Breast epithelium (tissue), 4 donors: ENCODE measurements around the gene SHROOM2. TPM values are rescaled to one million over a fixed set of nuclear protein-coding genes. Genes with fewer than 3 reads are reported as not detected.

Experiments
- DNase-seq, 2 donors: peaks; one replicate each; pipeline ENCODE4 v3.0.0-alpha.2; 2019; ENCODE audit warnings: low spot score in 2 of 2
- H3K27ac ChIP-seq, 2 donors: fragments of 200-600 bp; sonication (generic) in 1 of 2; one replicate each; pipeline ENCODE4 v1.5.1; 2016 to 2019; ENCODE audit warnings: mild to moderate bottlenecking in 1 of 2
- H3K27me3 ChIP-seq, 2 donors: fragments of 200-600 bp; sonication (generic) in 1 of 2; one replicate each; pipeline versions ENCODE4 v1.5.1 to v1.6.0; 2017 to 2019; ENCODE audit warnings: control low read depth in 1 of 2, mild to moderate bottlenecking in 1 of 2
- H3K36me3 ChIP-seq: fragments of 200-600 bp; one replicate; pipeline ENCODE4 v1.5.1; 2019
- H3K4me1 ChIP-seq, 2 donors: fragments of 200-600 bp; sonication (generic); one replicate each; pipeline ENCODE4 v1.5.1; 2016 to 2019; ENCODE audit warnings: control low read depth in 1 of 2
- H3K4me3 ChIP-seq, 3 donors: fragments of 200-600 bp; sonication (generic); 1 replicate in 2 of 3; 2 replicates in 1 of 3; pipeline ENCODE4 v1.5.1; 2016 to 2019; ENCODE audit warnings: mild to moderate bottlenecking in 3 of 3, moderate library complexity in 2 of 3
- H3K9me3 ChIP-seq, 2 donors: fragments of 200-600 bp; sonication (generic) in 1 of 2; one replicate each; pipeline ENCODE4 v1.5.1; 2016 to 2019; ENCODE audit warnings: control low read depth in 1 of 2
- CTCF ChIP-seq, 3 donors: fragments of 450-650 bp; IDR thresholded peaks; one replicate each; pipeline ENCODE4 v1.5.1; 2016 to 2017; ENCODE audit warnings: antibody characterized with exemption in 3 of 3, mild to moderate bottlenecking in 3 of 3, moderate library complexity in 3 of 3
- POLR2A ChIP-seq: fragments of 450-650 bp; IDR thresholded peaks from one replicate; pipeline ENCODE4 v1.6.1; 2016; ENCODE audit warnings: antibody characterized with exemption, mild to moderate bottlenecking, moderate library complexity
- POLR2AphosphoS5 ChIP-seq, 3 donors: sonication (generic); formaldehyde crosslinking; IDR thresholded peaks; one replicate each; pipeline ENCODE4 v1.6.1; 2017; ENCODE audit warnings: antibody characterized with exemption in 3 of 3
- intact Hi-C: fragments of 100-400 bp; cut with DNase I; formaldehyde crosslinking; loops from one replicate; pipeline ENCODE4 v1.15.1; 2023; ENCODE audit warnings: low total_unique reads
- total RNA-seq, 3 donors: library from RNA; depleted of rRNA; stranded (reverse); fragments of >200 nt; gene quantifications; one replicate each; pipeline ENCODE4 v1.1.0, GENCODE V29; 2016

Gene SHROOM2
- total RNA-seq, 3 donors from 2014 or later, result 0.48 to 4.5 (median 3.9) TPM

GRCh38 chrX:9927698-9928482, 141.7 kb downstream of the SHROOM2 start:
- H3K4me1 ChIP-seq, result no peaks in the 10 kb centered on the region
- H3K9me3 ChIP-seq, result no peaks in the 10 kb centered on the region
- intact Hi-C loops, result no loop called here
- DNase-seq, result no peak
- no peak overlapping the region for H3K4me3 ChIP-seq
- H3K27me3 ChIP-seq, result peaks cover 0 to 12% of the 10 kb centered on the region in 2 donors
- H3K36me3 ChIP-seq, result no peaks in the 10 kb centered on the region
- no peak overlapping the region for H3K27ac ChIP-seq
- no peak for TF ChIP-seq POLR2A

GRCh38 chrX:9935436-9935835, 149.2 kb downstream of the SHROOM2 start:
- Histone ChIP-seq H3K27ac (no peak overlapping the region), H3K4me3 (no peak overlapping the region), H3K9me3 (no peaks in the 10 kb centered on the region), H3K36me3 (no peaks in the 10 kb centered on the region), H3K4me1 (no peaks in the 10 kb centered on the region), H3K27me3 (peaks cover 0 to 27% of the 10 kb centered on the region in 2 donors)
- no peak for DNase-seq
- TF ChIP-seq CTCF (IDR thresholded peaks at IDR 0.05) (no peak), POLR2AphosphoS5 (IDR thresholded peaks at IDR 0.05) (no peak), POLR2A (no peak)
- intact Hi-C loops, result no loop called here

- TF ChIP-seq POLR2A, result no peak
- no peak for TF ChIP-seq CTCF (IDR thresholded peaks at IDR 0.05)
- TF ChIP-seq POLR2AphosphoS5 (IDR thresholded peaks at IDR 0.05), result no peak
- no peak overlapping the region for H3K4me3 ChIP-seq
- H3K27me3 ChIP-seq, result peaks cover 0 to 22% of the 10 kb centered on the region in 2 donors
- H3K4me1 ChIP-seq, result no peaks in the 10 kb centered on the region
- no peaks in the 10 kb centered on the region for H3K36me3 ChIP-seq
- no peak for DNase-seq
- intact Hi-C loops, result no loop called here
- H3K9me3 ChIP-seq, result no peaks in the 10 kb centered on the region
- no peak overlapping the region for H3K27ac ChIP-seq
These were observed 151.5 kb downstream of the SHROOM2 start for GRCh38 chrX:9937761-9938160.

- Histone ChIP-seq H3K27me3 (peaks cover 0 to 22% of the 10 kb centered on the region in 2 donors), H3K4me3 (no peak overlapping the region), H3K27ac (no peak overlapping the region), H3K4me1 (no peaks in the 10 kb centered on the region), H3K9me3 (no peaks in the 10 kb centered on the region), H3K36me3 (no peaks in the 10 kb centered on the region)
- intact Hi-C loops, result no loop called here
- TF ChIP-seq CTCF (IDR thresholded peaks at IDR 0.05), result no peak
- TF ChIP-seq POLR2AphosphoS5 (IDR thresholded peaks at IDR 0.05), result no peak
- no peak for TF ChIP-seq POLR2A
- DNase-seq, result no peak
These were observed 152.3 kb downstream of the SHROOM2 start for GRCh38 chrX:9938516-9938915.

GRCh38 chrX:9940421-9940820, 154.2 kb downstream of the SHROOM2 start:
- no peaks in the 10 kb centered on the region for H3K36me3 ChIP-seq
- intact Hi-C loops, result no loop called here
- no peak overlapping the region for H3K27ac ChIP-seq
- H3K9me3 ChIP-seq, result no peaks in the 10 kb centered on the region
- H3K27me3 ChIP-seq, result peaks cover 0 to 12% of the 10 kb centered on the region in 2 donors
- H3K4me1 ChIP-seq, result no peaks in the 10 kb centered on the region
- no peak for DNase-seq
- no peak overlapping the region for H3K4me3 ChIP-seq
- TF ChIP-seq CTCF (IDR thresholded peaks at IDR 0.05) (no peak), POLR2AphosphoS5 (IDR thresholded peaks at IDR 0.05) (no peak), POLR2A (no peak)
